Activated T-helper 2 cell treated with anti-CD3 and anti-CD28 coated beads, Interferon-gamma antibody, Interleukin-2, Interleukin-4, amounts not matched to agents 10 μg/mL and 5 μg/mL and 100 μg/mL, durations not matched to agents 14 hours and 24 hours and 36 hours (primary cell): ENCODE data around the gene ECT2L. TPM values are rescaled to one million over a fixed set of nuclear protein-coding genes. Genes with fewer than 3 reads are reported as not detected.
"Not testable (repeated sequence)": the region's sequence is repeated elsewhere in the genome, so short reads cannot be mapped to it uniquely, and the experiment has no call there.

Experiments
- DNase-seq: peaks from one replicate; pipeline ENCODE4 v3.0.0; 2021; ENCODE audit warnings: low spot score
- H3K27ac Mint-ChIP-seq: one replicate; pipeline ENCODE4 v1.8.0; 2021; ENCODE audit warnings: mixed read lengths
- H3K27me3 Mint-ChIP-seq: one replicate; pipeline ENCODE4 v1.8.0; 2021; ENCODE audit warnings: low read depth, mixed read lengths
- H3K36me3 Mint-ChIP-seq: one replicate; pipeline ENCODE4 v1.8.0; 2021; ENCODE audit warnings: low read depth, mixed read lengths
- H3K4me1 Mint-ChIP-seq: one replicate; pipeline ENCODE4 v1.8.0; 2021; ENCODE audit warnings: low read depth, mixed read lengths
- H3K4me3 Mint-ChIP-seq: one replicate; pipeline ENCODE4 v1.8.0; 2021; ENCODE audit warnings: low read depth, mild to moderate bottlenecking, moderate library complexity, mixed read lengths
- H3K9me3 Mint-ChIP-seq: one replicate; pipeline ENCODE4 v1.8.0; 2021; ENCODE audit warnings: mixed read lengths
- intact Hi-C: fragments of 100-400 bp; cut with micrococcal nuclease; formaldehyde crosslinking; loops from one replicate; pipeline ENCODE4 v1.15.1; 2023
- total RNA-seq: library from RNA; stranded (reverse); gene quantifications from 2 replicates; pipeline ENCODE4 v1.2.3, GENCODE V29; 2022

The ECT2L gene
- total RNA-seq, 1 donor from 2014 or later: not detected

DNA sequence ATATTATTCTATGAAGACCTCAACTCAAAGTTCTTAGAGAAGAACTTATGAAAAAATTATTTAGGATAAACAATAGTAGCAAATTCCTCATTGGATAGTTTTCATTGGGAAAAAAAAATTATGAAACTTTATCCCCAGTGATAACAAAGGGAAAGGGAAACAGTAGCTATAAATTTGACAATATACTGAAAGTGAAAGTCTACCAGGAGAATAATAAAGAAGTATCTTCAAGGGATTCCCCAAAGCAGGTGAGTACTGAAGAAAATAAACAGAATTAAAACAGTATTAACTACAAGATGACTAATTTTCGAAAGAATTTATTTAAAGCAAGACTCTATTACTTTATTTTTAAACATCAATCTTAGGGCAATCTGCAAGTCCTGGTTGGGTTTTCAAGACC lies 135.8 kb downstream of the ECT2L start:
- Mint-ChIP-seq H3K27ac (no peak overlapping the region), H3K4me1 (peaks cover 11% of the 10 kb centered on the region), H3K36me3 (peaks cover 34% of the 10 kb centered on the region), H3K9me3 (peaks cover under 1% of the 10 kb centered on the region), H3K27me3 (no peaks in the 10 kb centered on the region), H3K4me3 (no peak overlapping the region)
- intact Hi-C loops: no loop called here
- no peak for DNase-seq

DNA sequence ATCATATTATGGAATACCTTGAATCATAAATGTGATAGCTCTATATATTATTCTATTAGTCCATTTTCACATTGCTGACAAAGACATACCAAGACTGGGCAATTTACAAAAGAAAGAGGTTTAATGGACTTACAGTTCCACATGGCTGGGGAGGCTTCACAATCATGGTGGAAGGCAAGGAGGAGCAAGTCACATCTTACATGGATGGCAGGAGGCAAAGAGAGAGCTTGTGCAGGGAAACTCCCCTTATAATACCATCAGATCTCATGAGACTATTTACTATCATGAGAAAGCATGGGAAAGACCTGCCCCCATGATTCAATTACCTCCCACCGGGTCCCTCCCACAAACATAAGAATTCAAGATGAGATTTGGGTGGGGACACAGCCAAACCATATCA lies 141.0 kb downstream of the ECT2L start:
- H3K36me3 Mint-ChIP-seq: peaks cover 63% of the 10 kb centered on the region
- not testable (repeated sequence) for DNase-seq, H3K27me3 Mint-ChIP-seq, H3K4me3 Mint-ChIP-seq, H3K27ac Mint-ChIP-seq, H3K9me3 Mint-ChIP-seq
- peaks cover 14% of the 10 kb centered on the region for H3K4me1 Mint-ChIP-seq
- intact Hi-C loops: loop anchor here (5.0 kb wide), 1 partner anchor 35 kb away; no protein-coding TSS in a partner anchor

DNA sequence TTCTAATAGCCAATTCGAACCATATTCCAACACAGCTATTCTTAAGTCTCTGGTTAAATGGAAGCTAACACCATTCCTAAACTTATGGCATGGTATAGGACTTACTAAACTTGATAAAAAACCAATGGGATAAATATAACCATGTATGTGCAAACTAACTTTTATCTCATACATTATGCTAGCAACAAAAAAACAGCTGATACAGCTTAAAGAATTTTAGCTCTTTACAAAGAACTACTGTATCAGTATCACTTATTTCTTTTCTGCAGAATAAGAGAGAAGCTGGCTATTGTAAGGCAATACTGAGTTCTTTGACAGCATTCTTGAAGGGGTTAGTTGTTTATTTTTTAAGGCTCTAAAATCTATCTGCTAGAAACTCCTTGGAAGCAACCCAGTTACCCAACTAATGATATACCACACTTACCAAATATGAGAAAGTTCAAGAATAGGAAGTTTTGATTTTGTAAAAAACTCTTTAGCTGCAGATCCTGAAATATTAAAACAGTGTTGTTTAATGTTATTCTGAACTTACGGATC lies 147.3 kb downstream of the ECT2L start:
- Mint-ChIP-seq H3K27me3 (no peaks in the 10 kb centered on the region), H3K36me3 (peaks cover 73% of the 10 kb centered on the region), H3K4me1 (peaks cover 37% of the 10 kb centered on the region), H3K27ac (no peak overlapping the region), H3K9me3 (peaks cover 5% of the 10 kb centered on the region), H3K4me3 (no peak overlapping the region)
- intact Hi-C loops: no loop called here
- DNase-seq: no peak

GRCh38 chr6:138944412-138944811 lies 148.5 kb downstream of the ECT2L start:
- Mint-ChIP-seq H3K4me1 (peaks cover 46% of the 10 kb centered on the region), H3K27me3 (no peaks in the 10 kb centered on the region), H3K9me3 (peaks cover 5% of the 10 kb centered on the region), H3K36me3 (peaks cover 67% of the 10 kb centered on the region), H3K27ac (no peak overlapping the region), H3K4me3 (no peak overlapping the region)
- intact Hi-C loops: no loop called here
- no peak for DNase-seq

- Mint-ChIP-seq H3K27ac (no peak overlapping the region), H3K9me3 (peaks cover 5% of the 10 kb centered on the region), H3K4me1 (peaks cover 50% of the 10 kb centered on the region), H3K4me3 (no peak overlapping the region), H3K36me3 (peaks cover 59% of the 10 kb centered on the region), H3K27me3 (no peaks in the 10 kb centered on the region)
- intact Hi-C loops: loop anchor here (5.0 kb wide), 1 partner anchor 202 kb away; no protein-coding TSS in a partner anchor
- DNase-seq: no peak
These were observed 149.5 kb downstream of the ECT2L start for GRCh38 chr6:138945354-138945753.

DNA sequence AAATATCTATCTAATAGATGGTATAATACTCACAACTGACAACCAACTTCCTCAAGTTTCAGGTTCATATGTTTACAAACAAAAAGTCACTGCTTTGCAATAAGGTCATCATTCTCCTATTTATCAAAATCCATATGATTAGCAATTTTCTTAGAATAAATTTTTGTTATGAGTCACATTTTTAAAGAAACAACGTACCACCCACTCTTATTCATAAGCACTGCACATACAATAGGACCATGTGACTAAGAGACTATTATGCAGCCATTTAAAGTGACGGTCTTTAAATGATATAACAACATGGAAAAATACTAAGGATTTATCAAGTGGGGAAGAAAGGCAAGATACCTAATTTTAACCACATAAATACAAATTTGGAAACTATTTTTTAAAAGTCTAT lies 152.1 kb downstream of the ECT2L start:
- peaks cover 54% of the 10 kb centered on the region for H3K4me1 Mint-ChIP-seq
- H3K36me3 Mint-ChIP-seq: peaks cover 43% of the 10 kb centered on the region
- intact Hi-C loops: loop anchor here (1.0 to 5.0 kb wide), 3 partner anchors 23 to 199 kb away; no protein-coding TSS in a partner anchor
- no peaks in the 10 kb centered on the region for H3K27me3 Mint-ChIP-seq
- H3K27ac Mint-ChIP-seq: peak overlapping the region; percentile 93
- no peak overlapping the region for H3K4me3 Mint-ChIP-seq
- H3K9me3 Mint-ChIP-seq: peaks cover 5% of the 10 kb centered on the region
- no peak for DNase-seq

DNA sequence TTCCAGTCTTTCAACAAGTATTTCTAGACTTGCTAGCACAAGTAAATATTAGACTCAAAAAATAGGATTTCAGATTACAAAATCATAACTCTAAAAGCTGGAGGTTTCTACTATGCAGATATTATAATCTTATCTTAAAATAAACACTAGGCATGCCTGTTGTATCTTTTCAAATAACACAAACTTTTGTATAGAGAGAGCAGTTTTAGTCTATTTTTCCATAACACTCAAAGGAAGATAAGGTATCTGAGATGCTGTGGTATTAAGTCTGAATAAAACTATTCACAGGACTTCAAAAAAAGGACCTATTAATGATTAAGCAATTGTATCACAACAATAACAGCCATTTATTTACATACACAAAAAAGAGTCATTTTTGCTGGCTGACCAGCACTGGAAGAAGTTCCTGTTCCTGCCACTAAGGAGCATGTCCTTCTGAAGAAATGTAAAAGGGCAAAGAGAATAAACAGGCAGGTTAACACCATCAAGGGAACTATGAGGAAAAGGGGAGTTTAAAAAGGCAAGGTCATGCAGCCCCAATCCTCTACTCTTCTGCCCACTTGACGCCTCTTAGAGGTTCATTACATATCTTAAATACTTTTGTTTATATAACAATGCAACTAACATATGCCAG lies 152.8 kb downstream of the ECT2L start:
- intact Hi-C loops: loop anchor here (1.0 to 5.0 kb wide), 3 partner anchors 22 to 199 kb away; no protein-coding TSS in a partner anchor
- Mint-ChIP-seq H3K27me3 (no peaks in the 10 kb centered on the region), H3K27ac (peak overlapping the region; percentile 35), H3K4me1 (peaks cover 59% of the 10 kb centered on the region), H3K9me3 (peaks cover 7% of the 10 kb centered on the region), H3K4me3 (no peak overlapping the region), H3K36me3 (peaks cover 45% of the 10 kb centered on the region)
- DNase-seq: no peak

DNA sequence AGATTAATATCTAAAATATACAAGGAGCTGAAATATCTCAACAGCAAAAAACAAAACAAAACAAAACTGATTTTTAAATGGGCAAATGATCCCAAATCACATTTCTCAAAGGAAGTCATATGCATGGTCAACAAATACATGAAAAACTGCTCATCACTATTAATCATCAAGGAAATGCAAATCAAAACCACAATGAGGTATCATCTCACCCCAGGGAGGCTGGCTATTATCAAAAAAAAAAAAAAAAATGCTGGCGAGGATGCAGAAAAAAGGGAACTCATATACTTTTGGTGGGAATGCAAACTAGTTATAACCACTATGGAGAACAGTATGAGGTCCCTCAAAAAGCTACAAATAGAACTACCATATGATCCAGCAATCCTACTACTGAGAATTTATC lies 157.6 kb downstream of the ECT2L start:
- Mint-ChIP-seq H3K9me3 (peaks cover 8% of the 10 kb centered on the region), H3K27ac (no peak overlapping the region), H3K36me3 (peaks cover 22% of the 10 kb centered on the region), H3K4me3 (no peak overlapping the region), H3K4me1 (peaks cover 49% of the 10 kb centered on the region), H3K27me3 (no peaks in the 10 kb centered on the region)
- intact Hi-C loops: no loop called here
- DNase-seq: no peak

Other genes starting within 250 kb of the ECT2L start
- gene CCDC28A, start 22.3 kb upstream of the ECT2L start, total RNA-seq: 18.2 and 19.2 TPM in 2 replicates
- gene REPS1, start 192.2 kb downstream of the ECT2L start, total RNA-seq: 96.3 and 99.8 TPM in 2 replicates
- gene ABRACL, start 232.7 kb downstream of the ECT2L start, total RNA-seq: 151 and 161 TPM in 2 replicates